ENCODE data around the gene MED7.

DNA sequence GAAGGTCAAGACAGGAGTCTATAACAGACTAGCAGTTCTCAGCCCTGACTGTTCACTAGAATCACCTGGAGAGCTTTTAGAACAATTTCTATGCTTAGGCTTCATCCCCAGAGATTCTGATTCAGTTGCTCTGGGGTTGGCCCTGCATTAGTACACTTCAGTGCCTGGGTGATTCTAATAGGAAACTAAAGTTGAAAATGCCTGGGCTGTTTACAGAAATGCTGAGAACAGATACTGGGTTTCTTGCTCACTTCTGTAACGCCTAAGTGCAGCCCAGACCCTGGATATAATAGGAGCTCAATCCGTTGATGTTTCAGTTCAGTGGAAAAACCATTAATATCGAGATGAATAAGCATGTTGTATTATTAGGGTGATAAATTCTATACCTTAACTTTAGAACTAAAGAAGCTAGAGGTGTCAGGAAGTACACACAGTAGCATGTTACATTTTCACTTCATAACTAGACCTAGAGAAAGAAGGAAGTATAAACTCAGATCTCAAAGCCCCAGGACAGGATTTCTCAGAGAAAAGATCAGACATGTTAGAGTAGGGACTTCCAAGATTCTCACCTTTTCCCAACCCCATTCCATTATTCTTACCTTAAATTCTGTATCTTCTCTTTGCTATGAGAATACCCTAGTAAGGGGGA lies 54.2 kb downstream of the MED7 start:
- TF ChIP-seq, protein P1, sequence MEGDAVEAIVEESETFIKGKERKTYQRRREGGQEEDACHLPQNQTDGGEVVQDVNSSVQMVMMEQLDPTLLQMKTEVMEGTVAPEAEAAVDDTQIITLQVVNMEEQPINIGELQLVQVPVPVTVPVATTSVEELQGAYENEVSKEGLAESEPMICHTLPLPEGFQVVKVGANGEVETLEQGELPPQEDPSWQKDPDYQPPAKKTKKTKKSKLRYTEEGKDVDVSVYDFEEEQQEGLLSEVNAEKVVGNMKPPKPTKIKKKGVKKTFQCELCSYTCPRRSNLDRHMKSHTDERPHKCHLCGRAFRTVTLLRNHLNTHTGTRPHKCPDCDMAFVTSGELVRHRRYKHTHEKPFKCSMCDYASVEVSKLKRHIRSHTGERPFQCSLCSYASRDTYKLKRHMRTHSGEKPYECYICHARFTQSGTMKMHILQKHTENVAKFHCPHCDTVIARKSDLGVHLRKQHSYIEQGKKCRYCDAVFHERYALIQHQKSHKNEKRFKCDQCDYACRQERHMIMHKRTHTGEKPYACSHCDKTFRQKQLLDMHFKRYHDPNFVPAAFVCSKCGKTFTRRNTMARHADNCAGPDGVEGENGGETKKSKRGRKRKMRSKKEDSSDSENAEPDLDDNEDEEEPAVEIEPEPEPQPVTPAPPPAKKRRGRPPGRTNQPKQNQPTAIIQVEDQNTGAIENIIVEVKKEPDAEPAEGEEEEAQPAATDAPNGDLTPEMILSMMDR (conservative IDR thresholded peaks at IDR 0.05; ENCODE audit: low read depth, low read length), result no peak
- TF ChIP-seq EZH2 (IDR thresholded peaks at IDR 0.05; ENCODE audit: borderline replicate concordance, low read depth, low read length, poor library complexity, severe bottlenecking), result no peak

Data from A673 (cell line).